ENCODE results near the gene METTL21A. TPM values are rescaled to one million over a fixed set of nuclear protein-coding genes. Genes with fewer than 3 reads are reported as not detected.
"Not testable (repeated sequence)": the region's sequence is repeated elsewhere in the genome, so short reads cannot be mapped to it uniquely, and the experiment has no call there.

Gene METTL21A
- 21.9 and 23.8 TPM in 2 replicates for total RNA-seq

DNA sequence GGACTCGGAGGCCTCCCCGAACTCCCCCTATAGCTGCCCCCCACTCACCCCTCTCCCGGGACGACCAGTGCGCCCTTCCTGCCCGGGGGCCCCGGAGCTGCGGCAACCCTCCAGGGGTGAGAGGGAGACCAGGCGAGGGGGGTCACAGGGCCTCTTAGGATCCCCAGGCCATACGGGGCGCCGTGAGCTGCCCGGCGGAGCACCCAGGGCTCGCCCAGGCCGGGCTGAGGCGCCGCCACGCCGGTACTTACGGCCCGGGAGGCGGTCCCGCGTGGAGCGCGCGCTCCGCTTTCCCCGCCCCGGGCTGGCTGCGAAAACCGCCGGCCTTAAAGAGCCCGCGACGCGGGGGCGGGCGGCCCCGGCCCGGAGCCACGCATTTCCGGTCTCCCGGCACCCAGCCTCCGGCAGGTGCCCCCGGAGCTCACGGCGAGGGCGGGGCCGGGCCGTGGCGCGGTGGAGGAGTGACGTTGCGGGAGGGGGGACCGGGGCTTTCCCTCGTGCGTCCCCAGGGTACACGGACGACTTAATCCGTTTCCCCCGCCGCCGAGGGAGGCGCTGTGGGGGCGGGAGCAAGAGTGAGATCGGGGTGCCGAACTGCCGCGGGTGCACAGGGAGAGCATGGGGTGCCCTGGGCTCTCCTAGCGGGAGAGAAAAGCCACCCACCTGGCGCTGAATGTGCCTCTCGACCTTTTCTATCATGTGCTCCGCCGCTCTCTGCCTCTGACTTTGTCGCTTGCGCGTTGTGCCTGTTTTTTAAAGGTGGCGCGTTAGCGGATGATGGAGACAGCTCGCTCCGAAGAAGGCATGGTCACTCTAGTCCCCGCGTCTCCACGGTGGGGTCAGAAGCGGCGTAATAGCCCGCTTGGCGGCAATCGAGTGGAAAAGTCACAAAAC is at the start of gene METTL21A:
Gene METTL21A, minus strand, starts transcription at position 381 of the 894 bp plus-strand sequence. CDS start 1,019 bp downstream, outside the sequence.
- DNase-seq (ENCODE audit: low read depth, low spot score): peak; percentile 57

GRCh38 chr2:207674826-207675225 is 49.6 kb upstream of the METTL21A start:
- no peak for DNase-seq (ENCODE audit: low read depth, low spot score)

DNA sequence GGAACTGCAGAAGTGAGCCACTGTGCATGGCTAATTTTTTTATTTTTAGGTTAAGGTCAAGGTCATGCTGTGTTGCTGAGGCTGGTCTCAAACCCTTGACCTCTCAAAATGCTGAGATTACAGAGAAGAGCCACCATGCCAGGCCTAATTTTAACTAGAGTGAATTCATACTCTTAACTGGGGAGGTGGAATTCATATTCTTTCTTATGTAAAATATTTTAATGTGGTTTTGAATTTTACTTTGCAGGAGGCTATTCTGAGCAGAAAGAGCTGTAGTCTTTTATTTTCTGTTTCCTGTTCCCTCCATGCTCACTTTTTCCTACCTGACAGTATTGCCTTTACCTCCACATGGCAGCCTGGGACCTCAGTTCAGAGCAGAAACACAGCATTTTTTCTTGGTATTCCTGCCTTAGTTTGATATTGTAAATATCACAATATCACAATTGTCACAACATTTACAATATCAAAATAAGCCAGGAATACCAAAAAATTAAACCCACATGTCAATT is 49.1 kb upstream of the METTL21A start:
- no peak for DNase-seq (ENCODE audit: low read depth, low spot score)

DNA sequence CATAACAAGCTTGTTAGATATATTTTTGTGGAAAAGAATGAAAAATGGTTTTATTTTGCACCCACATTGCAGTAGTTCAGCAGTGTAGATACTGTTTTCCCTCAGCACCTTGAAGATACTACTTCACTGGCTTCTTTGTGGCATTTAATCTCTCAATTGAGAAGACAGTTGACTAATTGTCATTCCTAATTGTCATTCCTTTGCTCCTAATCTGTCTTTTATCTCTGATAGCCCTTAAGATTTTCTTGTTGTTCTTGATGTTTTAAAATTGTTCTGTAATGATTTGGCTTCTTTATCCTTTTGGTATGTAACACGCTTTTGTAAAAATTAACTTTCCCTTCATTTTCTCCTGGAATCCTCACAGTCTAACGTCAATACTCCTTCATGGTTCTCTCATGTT is 48.2 kb upstream of the METTL21A start:
- no peak for DNase-seq (ENCODE audit: low read depth, low spot score)

DNA sequence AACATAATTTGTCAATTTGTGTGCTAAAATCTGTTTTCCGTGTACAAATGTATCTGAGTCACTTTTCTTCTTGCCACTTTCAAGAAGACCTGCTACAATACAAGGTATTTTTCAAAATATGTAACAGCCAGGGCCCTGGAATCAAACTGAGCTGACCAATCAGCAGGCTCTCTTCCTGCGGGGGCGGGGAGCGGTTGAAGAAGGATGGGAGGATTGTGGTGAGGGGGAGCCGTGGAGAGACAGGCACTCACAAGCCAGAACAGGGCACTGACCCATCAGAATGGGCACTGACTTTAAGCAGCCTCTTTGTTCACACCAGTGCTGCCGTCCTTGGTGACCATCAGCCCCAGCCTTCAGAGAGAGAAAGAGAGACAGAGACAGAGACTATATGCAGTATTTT is 45.7 kb upstream of the METTL21A start:
- no peak for DNase-seq (ENCODE audit: low read depth, low spot score)

GRCh38 chr2:207663870-207664545 is 38.8 kb upstream of the METTL21A start:
- no peak for DNase-seq (ENCODE audit: low read depth, low spot score)

GRCh38 chr2:207662203-207662602 is 37.0 kb upstream of the METTL21A start:
- DNase-seq (ENCODE audit: low read depth, low spot score): no peak

DNA sequence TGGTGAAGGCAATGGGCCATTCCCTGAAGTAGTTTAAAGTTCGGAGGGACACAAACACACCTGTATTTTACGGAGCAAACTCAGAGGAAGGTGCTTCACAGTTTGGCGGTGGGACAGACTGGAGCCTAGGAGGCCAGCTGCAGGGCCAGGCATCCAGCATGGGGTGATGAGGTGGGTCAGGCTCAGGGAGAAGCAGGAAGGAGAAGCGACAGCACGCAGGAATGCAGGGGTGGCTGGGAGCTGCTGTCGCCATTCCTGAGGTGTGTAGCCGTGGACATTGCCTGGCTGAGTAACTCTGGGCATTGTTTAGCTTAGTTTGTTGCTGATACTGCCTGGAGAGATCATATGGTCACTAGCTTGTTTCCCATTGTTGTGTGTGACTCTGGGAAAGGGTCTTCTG is 35.8 kb upstream of the METTL21A start:
- no peak for DNase-seq (ENCODE audit: low read depth, low spot score)

- no peak for DNase-seq (ENCODE audit: low read depth, low spot score)
Measured at GRCh38 chr2:207658156-207658555, 33.0 kb upstream of the METTL21A start.

- no peak for DNase-seq (ENCODE audit: low read depth, low spot score)
Measured at GRCh38 chr2:207655000-207655399, 29.8 kb upstream of the METTL21A start.

GRCh38 chr2:207646582-207646981 is 21.4 kb upstream of the METTL21A start:
- DNase-seq (ENCODE audit: low read depth, low spot score): not testable (repeated sequence)

- no peak for DNase-seq (ENCODE audit: low read depth, low spot score)
Measured at GRCh38 chr2:207643892-207644291, 18.7 kb upstream of the METTL21A start.

GRCh38 chr2:207640661-207641060 is 15.5 kb upstream of the METTL21A start:
- no peak for DNase-seq (ENCODE audit: low read depth, low spot score)

GRCh38 chr2:207640160-207640559 is 15.0 kb upstream of the METTL21A start:
- no peak for DNase-seq (ENCODE audit: low read depth, low spot score)

DNA sequence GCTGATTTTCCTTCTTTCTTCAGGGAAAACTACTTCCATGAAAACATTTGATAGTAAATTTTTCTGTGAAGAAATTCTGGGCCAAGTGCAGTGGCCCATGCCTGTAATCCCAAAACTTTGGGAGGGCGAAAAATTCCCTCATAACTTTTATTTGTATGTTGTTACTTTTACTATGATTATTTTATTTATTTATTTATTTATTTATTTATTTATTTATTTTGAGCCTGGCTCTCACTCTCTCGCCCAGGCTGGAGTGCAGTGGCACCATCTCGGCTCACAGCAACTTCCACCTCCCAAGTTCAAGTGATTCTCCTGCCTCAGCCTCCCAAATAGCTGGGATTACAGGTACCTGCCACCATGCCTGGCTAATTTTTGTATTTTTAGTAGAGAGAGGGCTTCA is 14.1 kb upstream of the METTL21A start:
- DNase-seq (ENCODE audit: low read depth, low spot score): not testable (repeated sequence)

- no peak for DNase-seq (ENCODE audit: low read depth, low spot score)
Measured at GRCh38 chr2:207635468-207636200, 10.4 kb upstream of the METTL21A start.

- DNase-seq (ENCODE audit: low read depth, low spot score): no peak
Measured at GRCh38 chr2:207633686-207634085, 8.5 kb upstream of the METTL21A start.

GRCh38 chr2:207632575-207633493 is 7.6 kb upstream of the METTL21A start:
- DNase-seq (ENCODE audit: low read depth, low spot score): no peak

DNA sequence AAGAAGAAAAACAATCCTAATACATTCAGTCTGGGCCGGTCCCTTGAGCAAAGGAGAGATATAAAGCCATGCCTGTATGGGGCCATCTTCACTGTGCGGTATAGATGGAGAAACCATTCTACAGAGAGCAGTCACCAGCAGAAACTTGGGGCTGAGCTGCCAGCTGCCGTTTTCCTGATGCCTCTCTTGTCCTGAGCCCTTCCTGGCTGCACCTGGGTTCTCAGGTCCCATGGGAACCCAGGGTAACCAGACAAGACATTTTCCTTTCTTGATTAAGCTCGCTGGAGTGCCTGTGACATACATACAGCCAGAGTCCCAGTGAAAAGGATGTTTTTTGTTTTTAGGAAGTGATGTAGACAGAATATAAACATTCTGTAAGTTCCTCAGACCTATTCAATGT is 5.3 kb upstream of the METTL21A start:
- no peak for DNase-seq (ENCODE audit: low read depth, low spot score)

GRCh38 chr2:207629553-207629952 is 4.4 kb upstream of the METTL21A start:
- no peak for DNase-seq (ENCODE audit: low read depth, low spot score)

Data from pulmonary artery endothelial cell (primary cell).